ENCODE measurements around the gene ACSS3.

ACSS3 gene

DNA sequence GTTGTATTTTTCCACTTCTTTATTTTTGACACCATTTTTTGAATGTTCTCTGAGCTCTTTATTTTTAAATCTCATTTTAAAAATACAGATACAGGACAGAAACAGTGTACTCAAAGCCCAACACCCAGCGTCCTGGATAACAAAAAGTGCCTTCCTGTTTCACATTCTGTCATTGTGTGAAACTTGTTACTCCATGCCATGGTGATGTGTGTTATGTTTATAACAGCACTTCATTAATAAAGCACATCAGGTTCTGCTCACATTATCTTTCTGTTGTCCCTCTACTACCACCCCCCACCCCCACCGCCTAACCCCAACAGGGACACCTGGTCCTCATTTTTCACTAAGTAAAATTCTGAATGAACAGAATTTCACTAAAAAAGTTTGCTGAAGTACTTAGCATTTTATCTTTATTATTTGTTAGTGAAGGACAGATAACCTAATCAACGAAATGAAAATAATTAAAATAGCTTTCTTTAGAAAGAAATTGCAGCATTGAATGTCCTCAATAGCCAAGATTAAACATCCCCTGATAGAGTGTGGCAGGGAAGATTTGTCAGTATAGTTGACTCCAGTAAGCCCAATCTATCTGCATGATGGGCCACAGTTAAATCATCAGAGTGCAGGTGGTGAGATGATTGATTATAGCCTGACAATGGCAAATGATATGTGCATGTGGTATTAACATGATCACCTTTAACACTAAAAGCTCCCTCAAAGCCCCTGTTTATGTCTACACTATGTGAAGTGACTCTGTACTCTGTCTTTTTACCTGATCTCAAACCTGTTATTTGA, 153.9 kb downstream of the ACSS3 start:
- DNase-seq, result no peak

DNA sequence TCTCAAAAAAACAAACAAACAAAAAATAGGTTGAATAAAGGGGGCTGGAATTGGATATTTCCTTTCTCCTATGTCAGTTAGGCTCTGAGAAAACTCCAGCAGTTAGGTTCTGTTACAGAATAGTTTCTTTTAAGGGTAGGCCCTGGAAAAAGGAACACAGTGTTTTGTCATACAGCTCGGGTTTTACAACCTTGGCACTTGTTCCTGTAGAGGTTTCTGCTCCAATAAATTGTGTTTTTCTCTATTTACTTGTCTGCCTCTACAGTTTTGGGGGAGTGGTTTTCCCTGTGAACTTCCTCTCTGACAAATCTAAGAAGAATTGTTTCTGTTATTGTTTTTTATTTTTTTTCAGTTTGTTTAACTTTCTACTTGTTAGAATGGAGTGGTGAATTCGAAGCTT, 167.6 kb downstream of the ACSS3 start:
- DNase-seq, result no peak

DNA sequence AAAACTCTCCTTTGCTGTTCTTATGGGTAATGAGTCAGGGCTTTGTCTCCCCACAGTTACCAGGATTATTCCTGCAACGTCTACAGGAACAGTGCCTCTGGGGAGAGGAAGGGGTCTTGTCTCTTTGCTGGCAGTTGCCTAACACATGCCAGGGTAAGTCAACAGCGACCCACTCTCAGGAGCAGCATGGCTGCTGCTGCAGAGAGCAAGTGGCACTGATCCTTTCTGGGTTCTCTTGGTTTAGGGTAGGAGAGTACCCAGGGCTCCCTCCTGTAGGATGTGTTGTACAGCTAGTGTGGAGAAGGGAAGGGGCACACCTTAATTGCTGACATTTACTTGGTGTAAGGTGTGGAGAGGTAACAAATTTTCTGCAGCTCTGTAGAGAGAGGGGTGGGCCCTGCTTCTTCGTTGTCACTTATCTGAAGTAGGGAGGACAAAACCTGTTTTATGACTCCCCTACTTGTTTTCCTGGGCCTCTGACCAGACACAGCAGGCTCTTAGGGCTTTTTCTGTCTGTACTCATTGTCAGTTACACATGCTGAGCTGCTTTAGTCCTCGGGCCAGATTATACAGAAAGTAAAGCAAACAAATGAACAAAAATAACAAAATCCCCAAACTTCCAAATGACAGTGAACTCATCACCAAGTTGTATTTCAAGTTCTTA, 168.2 kb downstream of the ACSS3 start:
- DNase-seq, result no peak

DNA sequence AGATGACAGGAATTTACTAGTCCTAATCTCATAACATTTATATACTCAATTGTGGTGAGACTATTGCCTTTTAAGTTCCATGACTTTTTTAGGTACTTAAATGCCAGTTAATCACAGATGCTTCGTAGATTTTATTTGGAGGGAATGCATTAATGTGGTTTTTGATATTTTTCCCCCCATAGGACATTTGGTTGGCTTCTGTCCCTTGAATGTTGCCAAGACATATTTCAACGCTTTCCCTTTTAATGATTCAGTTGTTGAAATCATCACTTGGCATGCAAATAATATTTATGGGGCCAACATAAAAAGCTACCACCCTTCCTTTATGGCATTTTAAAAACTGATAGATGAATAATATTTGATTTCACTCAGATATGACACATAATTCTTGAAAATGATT, 172.1 kb downstream of the ACSS3 start:
- no peak for DNase-seq

DNA sequence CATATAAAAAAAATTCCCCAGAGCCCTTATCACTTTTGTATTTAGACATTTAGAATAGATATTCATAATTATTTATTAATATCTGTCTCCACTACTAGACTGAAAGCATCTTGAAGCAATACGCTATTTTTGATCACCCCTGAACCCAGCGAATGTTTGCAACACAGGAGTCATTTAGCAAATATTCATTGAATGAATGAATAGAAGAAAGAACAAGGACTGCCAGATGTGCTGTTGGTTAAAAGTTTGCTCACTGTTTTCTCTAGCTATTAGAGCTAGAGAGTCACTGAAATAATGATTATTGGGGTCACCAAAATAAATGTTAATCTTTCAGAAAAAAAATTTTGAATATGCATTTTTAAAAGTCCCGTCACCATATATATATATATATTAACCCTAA, 174.3 kb downstream of the ACSS3 start:
- DNase-seq, result no peak

DNA sequence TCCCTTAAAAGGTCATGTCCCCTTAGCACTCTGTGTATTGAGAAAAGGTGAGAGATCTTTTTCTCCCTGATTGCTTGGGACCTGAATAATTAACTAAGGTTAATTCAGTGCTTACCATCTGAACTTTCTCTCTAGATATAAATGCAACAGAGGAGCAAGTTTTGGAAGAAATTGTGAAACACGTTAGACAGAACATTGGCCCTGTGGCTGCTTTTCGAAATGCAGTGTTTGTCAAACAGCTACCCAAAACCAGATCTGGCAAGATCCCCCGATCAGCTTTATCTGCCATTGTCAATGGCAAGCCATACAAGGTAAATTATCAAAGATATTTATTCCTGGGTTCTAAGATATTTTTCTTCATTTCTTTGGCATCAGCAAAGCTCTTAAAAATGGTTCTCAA, 175.5 kb downstream of the ACSS3 start:
- DNase-seq, result no peak

DNA sequence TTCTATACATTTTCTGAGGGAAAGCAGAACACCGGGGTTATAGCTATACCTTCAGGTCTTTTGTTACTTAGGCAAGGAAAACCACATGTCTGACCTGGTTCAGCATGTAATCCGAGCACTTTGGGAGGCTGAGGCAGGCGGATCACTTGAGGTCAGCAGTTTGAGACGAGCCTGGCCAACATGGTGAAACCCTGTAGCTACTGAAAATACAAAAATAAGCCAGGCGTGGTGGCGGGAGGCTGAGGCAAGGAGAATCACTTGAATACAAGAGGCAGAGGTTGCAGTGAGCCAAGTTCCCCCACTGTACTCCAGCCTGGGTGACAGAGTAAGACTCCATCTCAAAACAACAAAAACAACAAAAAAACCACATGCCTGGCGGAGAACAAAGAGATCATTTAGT, 177.6 kb downstream of the ACSS3 start:
- no peak for DNase-seq

DNA sequence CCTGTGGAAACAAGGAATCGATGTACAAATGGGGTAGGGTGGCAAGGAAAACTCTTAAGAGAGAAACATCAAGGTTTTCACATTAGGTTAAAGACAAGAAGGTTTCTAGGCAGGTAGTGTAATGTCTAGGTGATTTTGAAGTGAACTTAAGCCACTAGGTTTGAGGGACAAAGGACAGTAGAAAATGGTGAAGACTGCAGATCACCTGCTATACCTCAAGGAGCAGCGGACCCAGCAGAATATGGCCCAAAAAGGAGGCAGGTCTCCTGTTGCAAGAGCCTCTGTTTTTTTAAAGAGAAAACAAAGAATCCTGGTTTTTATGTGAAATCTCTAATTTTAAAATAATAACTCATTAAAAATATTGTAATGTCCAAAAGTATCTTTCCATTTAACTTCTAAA, 178.1 kb downstream of the ACSS3 start:
- DNase-seq, result no peak

DNA sequence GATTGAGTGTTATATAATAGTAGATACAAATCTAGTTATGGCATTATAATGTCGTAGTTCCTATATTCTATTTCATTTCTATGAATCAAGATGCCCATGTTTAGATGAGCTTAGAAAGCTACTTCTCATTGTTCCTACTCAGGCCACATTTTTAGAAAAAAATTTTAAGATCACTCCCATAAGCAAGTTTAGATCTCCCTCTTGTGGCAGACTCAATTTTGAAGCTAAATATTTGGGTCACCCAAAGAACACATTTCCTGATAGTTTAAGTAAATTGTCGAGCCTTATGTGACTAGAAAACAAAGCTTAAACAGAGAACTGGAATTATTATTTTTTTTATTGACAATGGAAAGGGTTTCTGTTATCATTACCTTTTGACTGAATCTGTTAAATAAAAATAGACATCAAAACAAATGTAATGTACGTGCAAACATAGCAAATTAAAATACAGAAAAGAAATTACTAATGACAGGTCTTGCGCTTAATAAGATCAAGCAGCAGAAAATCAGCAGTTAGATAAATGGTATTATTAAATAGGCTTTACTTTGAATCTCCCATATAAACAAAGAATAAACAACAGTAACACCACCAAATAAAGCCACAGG, 180.2 kb downstream of the ACSS3 start:
- no peak for DNase-seq

DNA sequence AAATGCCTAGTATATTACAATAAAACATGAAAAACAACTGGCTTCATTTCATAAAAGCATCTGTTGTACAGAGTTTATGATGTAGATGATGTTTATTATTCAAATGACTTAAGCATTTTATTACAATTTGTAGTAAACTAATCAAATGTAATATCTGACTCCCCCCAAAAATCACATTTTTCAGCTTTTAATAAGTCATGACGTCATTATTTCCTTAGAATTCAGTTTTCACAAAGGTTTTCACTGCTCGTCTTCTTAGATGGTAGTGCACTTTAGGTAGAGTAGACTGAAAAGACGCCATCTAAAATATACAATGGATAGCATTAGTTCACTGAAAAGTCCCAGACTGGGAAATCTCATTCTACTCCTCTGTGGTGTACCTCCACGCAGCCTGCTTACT, 181.5 kb downstream of the ACSS3 start:
- no peak for DNase-seq

DNA sequence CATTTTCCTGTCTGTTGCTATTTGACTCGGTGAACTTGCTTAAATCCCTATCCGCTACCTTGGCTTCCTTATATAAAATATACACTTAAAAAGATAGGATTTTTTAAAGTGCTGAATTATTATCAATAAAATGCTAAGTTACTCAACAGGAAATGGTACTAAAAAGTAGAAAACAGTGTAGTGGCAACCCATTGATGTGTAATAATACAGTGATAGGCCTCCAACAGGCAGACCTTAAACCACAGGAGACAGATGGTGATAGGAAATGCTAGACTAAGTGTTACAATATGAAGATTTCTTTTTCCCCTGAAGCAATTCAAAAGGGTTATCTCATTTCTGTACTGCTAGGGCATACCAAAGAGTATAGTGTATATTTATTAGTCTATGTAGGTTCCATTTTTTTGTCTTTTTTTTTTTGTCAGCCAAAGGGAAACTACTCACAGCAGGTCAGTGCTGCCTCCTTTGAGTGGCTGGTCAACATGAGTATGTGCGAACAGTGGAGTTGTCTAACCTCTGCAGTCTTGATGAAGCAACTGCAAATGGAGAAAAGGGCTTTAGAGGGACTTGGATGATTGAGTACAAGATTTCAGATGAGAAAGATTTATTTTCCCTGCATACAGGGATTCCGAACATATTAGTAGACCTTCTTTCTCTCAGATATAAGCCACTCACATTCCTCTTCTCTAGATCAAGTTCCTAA, 183.8 kb downstream of the ACSS3 start:
- DNase-seq, result no peak

DNA sequence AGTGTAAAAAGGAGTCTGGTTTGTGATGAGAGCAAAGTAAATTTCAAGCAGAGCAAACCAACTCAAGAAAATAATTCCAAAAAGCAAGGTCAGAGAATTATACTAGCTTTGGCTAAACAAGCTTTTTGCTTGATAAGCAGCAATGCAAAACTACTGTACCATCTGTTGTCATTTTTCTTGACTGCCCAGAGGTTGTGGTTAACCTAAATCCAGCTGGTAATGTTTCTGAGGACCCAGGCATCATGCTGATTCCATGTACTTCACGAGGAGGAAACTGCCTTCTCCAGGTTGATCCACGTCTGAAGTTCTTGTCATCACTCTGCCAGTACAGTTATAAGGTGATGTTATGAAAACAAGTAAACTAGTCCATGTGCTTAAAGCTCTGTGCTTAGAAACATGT, 185.2 kb downstream of the ACSS3 start:
- DNase-seq, result no peak

DNA sequence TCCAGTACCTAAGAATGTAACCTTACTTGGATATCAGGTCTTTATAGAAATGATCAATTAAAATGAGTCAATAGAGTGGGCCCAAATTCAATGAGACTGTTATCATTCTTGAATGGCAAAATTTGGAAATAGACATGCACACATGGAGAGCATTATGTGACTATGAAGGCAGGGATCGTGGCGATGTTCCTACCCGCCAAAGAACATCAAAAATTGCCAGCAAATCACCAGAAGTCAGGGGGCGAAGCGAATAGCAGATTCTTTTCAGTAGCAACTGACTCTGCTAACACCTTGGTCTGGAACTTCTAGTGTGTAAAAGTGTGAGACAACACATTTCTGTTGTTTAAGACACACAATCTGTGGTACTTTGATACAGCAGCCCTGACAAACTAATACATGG, 192.5 kb downstream of the ACSS3 start:
- DNase-seq, result no peak

DNA sequence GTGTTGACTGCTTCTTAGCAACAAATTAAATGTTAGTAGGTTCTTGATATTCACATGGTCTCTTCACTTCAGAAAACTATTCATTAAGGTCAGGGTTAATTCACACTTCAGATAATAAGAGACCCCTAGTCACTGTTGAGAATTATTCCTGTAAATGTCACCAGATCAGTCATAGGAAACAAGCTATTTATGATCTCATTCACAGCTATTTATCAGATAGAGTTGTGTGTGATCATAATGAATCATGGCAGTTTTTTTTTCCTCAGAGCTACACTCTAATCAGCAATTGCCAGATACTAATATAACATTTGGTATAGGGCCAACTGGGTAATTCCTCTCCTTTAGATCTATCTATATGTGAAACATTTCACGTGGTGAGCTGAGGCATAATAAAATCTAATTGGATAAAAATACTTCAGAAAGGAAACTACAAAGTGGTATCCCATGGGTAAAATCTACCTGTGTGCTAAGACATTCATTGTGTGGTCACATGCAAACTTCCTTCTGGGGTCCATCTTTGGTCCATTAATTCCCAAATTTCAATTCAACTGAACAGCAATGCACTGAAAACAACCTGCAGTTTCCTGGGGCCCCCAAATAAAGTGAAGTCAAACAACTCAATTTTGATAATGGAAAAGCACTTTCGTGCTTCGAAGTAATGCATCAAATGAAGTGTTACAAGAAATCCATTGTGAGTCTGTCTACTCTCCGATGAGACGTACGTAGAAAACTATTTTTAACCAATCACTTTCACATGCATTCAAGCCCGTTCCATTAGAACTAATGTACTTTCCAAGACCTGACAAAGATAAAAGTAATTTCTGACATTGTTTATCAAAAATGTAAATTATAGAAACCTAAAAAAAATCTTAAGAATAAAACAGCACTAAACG, 197.0 kb downstream of the ACSS3 start:
- DNase-seq, result no peak

DNA sequence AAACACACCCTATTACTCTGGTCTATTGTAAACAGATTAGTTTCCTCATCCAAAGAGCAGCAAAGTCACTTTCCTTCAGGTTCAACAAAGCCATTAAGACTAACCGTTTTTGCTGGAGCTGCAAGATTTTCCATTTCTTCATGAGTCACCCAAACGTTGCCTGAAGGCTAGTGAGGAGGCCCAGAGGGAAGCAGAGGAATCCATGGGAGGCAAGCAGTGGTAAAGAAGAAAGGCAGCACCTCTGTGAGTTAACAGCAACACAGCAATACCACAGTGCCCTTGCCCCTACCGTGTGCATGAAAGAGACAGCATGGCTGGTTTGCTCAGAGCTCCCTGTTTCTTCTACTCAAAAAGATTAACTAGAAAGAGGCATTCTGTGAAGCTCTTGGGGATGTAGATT, 206.3 kb downstream of the ACSS3 start:
- no peak for DNase-seq

DNA sequence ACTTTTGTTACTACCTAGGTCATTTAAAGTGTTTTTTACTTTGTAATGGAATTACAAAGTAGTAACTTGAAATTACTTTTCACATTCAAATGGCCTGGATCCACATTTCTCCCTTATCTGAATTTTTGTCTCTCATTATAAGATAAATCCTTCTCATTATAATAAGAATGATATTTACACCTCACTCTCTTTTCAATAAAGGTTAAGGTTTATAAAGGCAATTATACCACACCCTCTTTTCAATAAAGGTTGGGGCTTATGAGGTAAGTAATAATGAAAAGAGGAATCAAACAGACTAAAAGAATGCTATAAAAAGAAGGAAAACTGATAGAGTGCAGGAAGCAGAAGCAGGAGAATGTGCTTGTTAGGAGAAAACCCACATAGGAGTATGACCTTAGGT, 210.8 kb downstream of the ACSS3 start:
- no peak for DNase-seq

DNA sequence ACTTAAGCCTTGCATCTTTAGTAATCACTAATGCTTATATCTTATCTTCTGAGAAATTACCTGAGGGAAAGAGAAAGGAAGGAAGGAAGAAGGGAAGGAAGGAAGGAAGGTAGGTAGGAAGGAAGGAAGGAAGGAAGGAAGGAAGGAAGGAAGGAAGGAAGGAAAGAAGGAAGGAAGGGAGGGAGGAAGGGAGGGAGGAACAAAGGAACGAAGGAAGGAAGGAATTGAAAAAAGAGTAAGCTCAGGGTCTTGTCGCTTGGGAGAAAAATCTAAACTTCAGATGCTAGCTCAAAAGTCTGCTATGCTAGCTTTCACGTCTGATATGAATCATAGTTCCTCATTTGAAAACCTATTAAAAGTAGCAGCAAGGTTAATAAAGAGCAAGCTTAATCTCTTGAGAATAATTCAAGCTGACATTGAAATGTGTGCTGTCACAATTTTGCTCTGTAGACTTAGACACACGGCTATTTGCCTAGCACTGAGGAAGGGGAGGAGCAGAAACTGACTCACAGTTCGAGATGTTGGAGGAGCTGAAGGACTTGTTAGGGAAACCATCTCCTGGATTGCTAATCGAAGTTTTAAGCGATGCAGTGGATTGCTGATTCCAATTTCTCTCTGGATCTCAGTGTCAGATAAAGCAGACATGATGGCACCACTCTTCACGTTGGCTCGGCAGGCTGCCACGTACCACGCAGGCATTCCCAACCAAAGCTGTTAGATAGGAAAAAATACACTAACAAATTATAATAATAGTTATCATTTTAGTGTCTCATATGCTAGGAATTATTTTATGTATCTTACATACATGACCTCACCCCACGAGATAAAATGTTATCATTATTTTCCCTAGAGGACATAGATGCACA, 216.7 kb downstream of the ACSS3 start:
- DNase-seq, result no peak

DNA sequence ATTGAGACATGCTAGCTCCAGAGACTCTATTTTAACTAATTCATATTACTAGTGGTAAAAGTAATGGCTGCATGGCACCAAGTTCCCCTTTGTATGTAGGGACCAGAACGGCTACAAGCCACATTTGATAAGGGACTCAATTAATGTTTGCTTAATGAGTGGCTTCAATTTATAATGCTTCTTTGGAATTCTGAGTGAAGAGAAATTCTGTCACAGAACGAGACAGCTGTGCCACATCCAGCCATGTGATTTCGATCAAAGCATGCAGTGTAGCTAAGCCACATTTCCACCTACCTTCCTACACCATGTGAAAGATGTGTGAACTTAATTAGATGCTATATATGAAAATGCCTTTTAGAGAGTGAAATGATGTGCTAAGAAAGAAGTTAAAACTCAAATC, 217.4 kb downstream of the ACSS3 start:
- no peak for DNase-seq

DNA sequence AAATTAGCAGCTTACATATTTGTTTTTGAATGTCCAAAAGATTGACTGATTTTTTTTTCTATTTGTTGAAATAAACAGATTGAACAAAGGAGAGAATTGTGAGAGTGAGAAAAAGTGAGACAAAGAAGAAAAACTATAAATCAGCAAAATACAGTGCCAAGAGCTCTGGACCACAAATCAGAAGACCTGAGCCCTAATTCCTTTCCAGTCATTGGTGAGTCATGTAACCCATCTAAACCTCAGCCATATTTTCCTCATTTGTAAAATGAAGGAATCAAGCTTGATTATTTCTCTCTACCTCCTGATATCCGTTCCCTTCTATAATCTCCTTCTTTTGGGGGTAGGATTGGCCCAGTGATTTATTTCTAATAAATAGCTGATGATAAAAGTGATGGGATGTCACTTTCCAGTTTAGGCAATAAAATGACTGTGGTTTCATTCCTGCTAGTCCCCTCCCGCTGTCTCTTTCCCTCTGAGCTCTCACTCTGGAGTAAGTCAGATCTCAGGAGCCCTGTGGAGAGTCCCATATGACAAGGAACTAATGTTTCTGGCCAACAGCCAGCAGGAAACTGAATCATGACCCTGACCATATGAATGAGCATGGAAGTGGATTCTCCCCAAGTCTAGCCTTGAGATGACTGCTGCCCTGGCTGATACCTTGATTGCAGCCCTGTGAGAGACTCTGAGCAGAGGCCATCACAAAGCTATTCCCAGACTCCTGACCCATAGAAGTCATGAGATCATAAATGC, 218.9 kb downstream of the ACSS3 start:
- no peak for DNase-seq

DNA sequence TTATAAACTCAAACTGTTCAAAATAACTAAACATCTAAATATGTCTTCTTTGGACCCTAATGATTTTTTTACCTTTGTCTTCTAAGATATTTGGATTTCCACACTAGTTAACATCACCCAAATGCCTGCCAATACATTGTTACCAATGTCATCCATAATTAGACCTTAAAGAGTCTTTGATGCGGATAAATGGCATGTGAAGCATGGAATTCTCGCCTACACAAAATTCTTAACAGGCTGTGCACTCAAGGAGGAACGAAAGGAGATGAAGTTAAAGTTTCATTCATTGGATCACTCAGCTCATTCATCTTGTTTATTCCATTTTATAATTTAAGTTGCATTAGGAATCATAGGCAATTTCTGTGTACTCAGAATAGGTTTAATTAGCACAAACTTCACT, 219.7 kb downstream of the ACSS3 start:
- no peak for DNase-seq

DNA sequence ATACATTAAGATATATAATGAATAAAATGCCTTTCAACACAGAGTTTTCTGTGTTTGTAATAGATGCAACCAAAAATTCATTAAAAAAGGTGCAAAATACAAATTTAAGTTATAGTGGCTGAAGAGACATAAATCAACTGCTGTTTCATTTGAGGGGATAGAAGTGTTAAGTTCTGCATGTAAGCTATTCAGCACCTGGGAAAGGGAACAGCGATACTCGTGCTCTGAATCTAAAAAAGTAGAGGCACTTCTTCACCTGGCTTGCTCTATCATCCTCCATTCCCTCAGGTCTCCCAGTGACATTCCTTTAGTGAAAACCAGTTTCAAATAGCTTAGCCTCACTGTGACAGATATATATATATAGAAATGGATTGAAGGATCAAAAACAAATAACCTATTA, 222.6 kb downstream of the ACSS3 start:
- DNase-seq, result no peak
